ENCODE data around the gene BAZ2B. TPM values are rescaled to one million over a fixed set of nuclear protein-coding genes. Genes with fewer than 3 reads are reported as not detected.

BAZ2B gene
- total and polyA plus RNA-seq, 9 of the 15 experiments (the other 6 are each of a cell fraction or from before 2014, with no cell fraction given) = 7.5 to 38.6 (median 19.8) TPM

DNA sequence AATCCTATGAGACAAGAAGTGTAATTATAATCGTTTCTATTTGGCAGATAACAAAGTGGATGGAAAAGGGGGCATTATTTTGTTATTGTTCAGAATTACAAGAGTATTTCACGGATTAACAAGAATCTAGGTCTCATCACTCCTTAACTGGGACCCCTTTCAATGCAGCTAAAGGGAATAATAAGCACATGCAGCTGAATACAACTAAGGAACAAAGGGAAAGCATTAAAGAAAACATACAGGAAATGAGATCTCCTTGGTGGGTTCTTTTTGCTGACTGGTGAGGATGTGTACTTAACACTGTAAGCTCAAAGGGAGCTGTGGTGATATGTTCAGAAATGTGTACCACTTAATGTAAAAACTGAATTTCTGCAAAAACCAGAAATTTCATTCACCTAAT lies 189.3 kb downstream of the BAZ2B start:
- Histone ChIP-seq H3K27ac (ENCODE audit: extremely low read depth, low read depth, low read length) (no peak overlapping the region), H3K27me3 (ENCODE audit: control insufficient read depth in 2 of 2, insufficient read depth in 2 of 2, low read length in 2 of 2) (no peaks in the 10 kb centered on the region), H3K4me1 (replicated peaks in 1 of 2; ENCODE audit: control insufficient read depth in 2 of 2, insufficient read depth in 2 of 2, low read length in 2 of 2) (no peaks in the 10 kb centered on the region), H4K20me1 (replicated peaks; ENCODE audit: control insufficient read depth, insufficient read depth, low read length) (no peaks in the 10 kb centered on the region), H3K4me3 (no peak overlapping the region), H3K9me1 (ENCODE audit: control insufficient read depth, insufficient read depth, low read length) (no peaks in the 10 kb centered on the region), H2AFZ (ENCODE audit: low read depth, low read length) (no peak overlapping the region), H3K9ac (ENCODE audit: insufficient read depth in 1 of 2, low read depth in 2 of 2, low read length in 2 of 2) (no peak overlapping the region), H3K4me2 (ENCODE audit: insufficient read depth, low read length) (no peak overlapping the region), H3K9me3 (replicated peaks; ENCODE audit: control insufficient read depth, insufficient read depth, low read depth, low read length) (no peaks in the 10 kb centered on the region), H3K36me3 (ENCODE audit: control insufficient read depth, insufficient read depth, low read length) (no peaks in the 10 kb centered on the region), H3K79me2 (ENCODE audit: control insufficient read depth, insufficient read depth, low read length) (no peaks in the 10 kb centered on the region)
- in situ Hi-C loops (cut with MboI) = no loop called here
- BruUV-seq (replicated peaks) = no TSS peak
- no peak for DNase-seq (ENCODE audit: extremely low read depth in 1 of 4, low spot score in 3 of 4)
- CTCF ChIA-PET (ENCODE audit: low intra/inter-chr PET ratio) = no interaction called here
- WGBS (ENCODE audit: insufficient coverage, low coverage, missing lambda C conversion rate) = 33% methylated on average over 2 of the region's 2 CpGs
- FAIRE-seq = no peak
- no peak for TF ChIP-seq SRF (CRISPR knock-in tag; IDR thresholded peaks at IDR 0.05)
- TF ChIP-seq ZNF316 (IDR thresholded peaks at IDR 0.05) = 0 out of 2 replicates have a peak, but pooled peaks have one; percentile 11
- POLR2A ChIA-PET = interaction anchor here (0.9 to 1.4 kb wide), 3 partner anchors 8 to 19 kb away, joined by 3 to 4 read pairs (median 3); no protein-coding TSS in a partner anchor
- intact Hi-C loops (cut with micrococcal nuclease) = no loop called here
- ATAC-seq = no peak

DNA sequence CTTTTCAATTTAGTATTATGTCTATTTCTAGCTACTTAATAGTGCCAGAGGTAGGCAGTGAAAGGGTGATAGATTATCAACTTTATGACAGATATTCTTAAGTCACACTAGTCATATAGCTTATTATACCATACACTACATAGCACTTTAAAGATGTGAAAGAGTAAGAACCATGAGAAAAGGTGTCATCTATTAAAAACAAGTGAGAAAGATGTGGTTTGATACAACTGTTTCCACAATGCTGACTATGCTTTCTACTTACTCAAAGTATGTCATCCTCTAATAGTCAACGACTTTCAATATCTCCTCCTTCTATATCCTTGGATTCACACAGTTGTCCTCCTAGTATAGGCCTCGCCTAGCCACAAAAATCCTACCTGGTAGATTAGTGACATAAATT lies 196.9 kb downstream of the BAZ2B start:
- 43% methylated on average over 2 of the region's 2 CpGs for WGBS (ENCODE audit: insufficient coverage, low coverage, missing lambda C conversion rate)
- Histone ChIP-seq H3K4me3 (no peak overlapping the region), H3K9me3 (replicated peaks; ENCODE audit: control insufficient read depth, insufficient read depth, low read depth, low read length) (no peaks in the 10 kb centered on the region), H2AFZ (ENCODE audit: low read depth, low read length) (no peak overlapping the region), H3K36me3 (ENCODE audit: control insufficient read depth, insufficient read depth, low read length) (no peaks in the 10 kb centered on the region), H3K4me2 (ENCODE audit: insufficient read depth, low read length) (no peak overlapping the region), H3K9ac (ENCODE audit: insufficient read depth in 1 of 2, low read depth in 2 of 2, low read length in 2 of 2) (no peak overlapping the region), H4K20me1 (replicated peaks; ENCODE audit: control insufficient read depth, insufficient read depth, low read length) (no peaks in the 10 kb centered on the region), H3K27me3 (ENCODE audit: control insufficient read depth in 2 of 2, insufficient read depth in 2 of 2, low read length in 2 of 2) (no peaks in the 10 kb centered on the region), H3K27ac (ENCODE audit: extremely low read depth, low read depth, low read length) (no peak overlapping the region), H3K79me2 (ENCODE audit: control insufficient read depth, insufficient read depth, low read length) (no peaks in the 10 kb centered on the region), H3K9me1 (ENCODE audit: control insufficient read depth, insufficient read depth, low read length) (no peaks in the 10 kb centered on the region), H3K4me1 (replicated peaks in 1 of 2; ENCODE audit: control insufficient read depth in 2 of 2, insufficient read depth in 2 of 2, low read length in 2 of 2) (no peaks in the 10 kb centered on the region)
- in situ Hi-C loops (cut with MboI) (no loop called here), intact Hi-C loops (cut with micrococcal nuclease) (no loop called here)
- FAIRE-seq (no peak), DNase-seq (ENCODE audit: extremely low read depth in 1 of 4, low spot score in 3 of 4) (no peak), ATAC-seq (no peak)
- BruUV-seq (replicated peaks) = no TSS peak
- POLR2A ChIA-PET = interaction anchor here (1.0 to 1.4 kb wide), 2 partner anchors 8 to 11 kb away, joined by 3 to 4 read pairs; no protein-coding TSS in a partner anchor
- CTCF ChIA-PET (ENCODE audit: low intra/inter-chr PET ratio) = no interaction called here
- TF ChIP-seq C11orf30 (IDR thresholded peaks at IDR 0.05; ENCODE audit: low read depth) (peak; percentile 26; the same call in 1 of the 2 replicates), NFRKB (IDR thresholded peaks at IDR 0.05; ENCODE audit: low read depth) (no peak)

All from K562 (cell line).